ENCODE data around the gene CEP350. TPM values are rescaled to one million over a fixed set of nuclear protein-coding genes. Genes with fewer than 3 reads are reported as not detected.
"Not testable (repeated sequence)": the region's sequence is repeated elsewhere in the genome, so short reads cannot be mapped to it uniquely, and the experiment has no call there.

Gene CEP350
- total and polyA plus RNA-seq, 12 donors = 4.1 to 71.4 (median 42.4) TPM

- H3K27ac ChIP-seq = peak overlapping the region in 2 of 5 donors; percentile 95 to 98
- H3K27me3 ChIP-seq = no peaks in the 10 kb centered on the region
- no peak for TF ChIP-seq CTCF (IDR thresholded peaks at IDR 0.05)
- no peak for TF ChIP-seq POLR2A (IDR thresholded peaks at IDR 0.05)
- intact Hi-C loops (cut with DNase I) = loop anchor here in 1 of 2 donors (10.0 kb wide), 1 partner anchor 71 kb away; the partner anchor contains the start of gene TOR1AIP1
- 0 to 3% (median 1%) methylated on average over 3 of the region's 3 CpGs for WGBS, 4 donors
- H3K4me1 ChIP-seq (replicated peaks in 1 of 2) = peaks cover 4 to 41% of the 10 kb centered on the region in 2 donors
- H3K9me3 ChIP-seq (replicated peaks in 1 of 3) = no peaks in the 10 kb centered on the region
- no peaks in the 10 kb centered on the region for H3K36me3 ChIP-seq (replicated peaks in 1 of 2)
- no peak for DNase-seq
- H3K4me3 ChIP-seq = peak overlapping the region in 3 of 4 donors; percentile 93 to 98 (median 98)
Observed at GRCh38 chr1:179955731-179956130, 1.1 kb downstream of the CEP350 start.

GRCh38 chr1:179958359-179958758 lies 3.7 kb downstream of the CEP350 start:
- TF ChIP-seq CTCF (IDR thresholded peaks at IDR 0.05) (no peak), POLR2A (IDR thresholded peaks at IDR 0.05) (no peak)
- no peak for DNase-seq
- intact Hi-C loops (cut with DNase I) = loop anchor here in 1 of 2 donors (10.0 kb wide), 1 partner anchor 74 kb away; the partner anchor contains the start of gene TOR1AIP1
- H3K9me3 ChIP-seq (replicated peaks in 1 of 3) = no peaks in the 10 kb centered on the region
- H3K27me3 ChIP-seq = no peaks in the 10 kb centered on the region
- no peak overlapping the region for H3K27ac ChIP-seq
- peaks cover 4 to 40% of the 10 kb centered on the region in 2 donors for H3K4me1 ChIP-seq (replicated peaks in 1 of 2)
- H3K4me3 ChIP-seq = no peak overlapping the region
- WGBS, 4 donors = 92 to 95% (median 93%) methylated on average over 3 of the region's 3 CpGs
- H3K36me3 ChIP-seq (replicated peaks in 1 of 2) = no peaks in the 10 kb centered on the region

GRCh38 chr1:179962168-179962567 lies 7.6 kb downstream of the CEP350 start:
- DNase-seq; H3K4me3 ChIP-seq; intact Hi-C loops (cut with DNase I); H3K36me3 ChIP-seq (replicated peaks in 1 of 2); H3K27ac ChIP-seq; H3K9me3 ChIP-seq (replicated peaks in 1 of 3); H3K27me3 ChIP-seq: not testable (repeated sequence)
- H3K4me1 ChIP-seq (replicated peaks in 1 of 2) = peaks cover 0 to 38% of the 10 kb centered on the region in 2 donors
- 97 to 99% (median 99%) methylated on average over 8 of the region's 8 CpGs for WGBS, 4 donors

- no peak overlapping the region for H3K27ac ChIP-seq
- no peak overlapping the region for H3K4me3 ChIP-seq
- H3K4me1 ChIP-seq (replicated peaks in 1 of 2) = peaks cover 26 to 56% of the 10 kb centered on the region in 2 donors
- no peaks in the 10 kb centered on the region for H3K27me3 ChIP-seq
- H3K36me3 ChIP-seq (replicated peaks in 1 of 2) = no peaks in the 10 kb centered on the region
- no peak for TF ChIP-seq POLR2A (IDR thresholded peaks at IDR 0.05)
- no peak for TF ChIP-seq CTCF (IDR thresholded peaks at IDR 0.05)
- no peak for DNase-seq
- H3K9me3 ChIP-seq (replicated peaks in 1 of 3) = no peaks in the 10 kb centered on the region
- intact Hi-C loops (cut with DNase I) = no loop called here
Observed at GRCh38 chr1:179966551-179966950, 11.9 kb downstream of the CEP350 start.

- no peaks in the 10 kb centered on the region for H3K27me3 ChIP-seq
- peak overlapping the region in 2 of 5 donors; percentile 60 to 74 for H3K27ac ChIP-seq
- no peak for DNase-seq
- H3K4me1 ChIP-seq (replicated peaks in 1 of 2) = peaks cover 32 to 70% of the 10 kb centered on the region in 2 donors
- H3K9me3 ChIP-seq (replicated peaks in 1 of 3) = no peaks in the 10 kb centered on the region
- H3K36me3 ChIP-seq (replicated peaks in 1 of 2) = no peaks in the 10 kb centered on the region
- H3K4me3 ChIP-seq = peak overlapping the region in 1 of 4 donors; percentile 6
- WGBS, 4 donors = 92 to 94% (median 93%) methylated on average over 6 of the region's 6 CpGs
- intact Hi-C loops (cut with DNase I) = no loop called here
- no peak for TF ChIP-seq CTCF (IDR thresholded peaks at IDR 0.05)
- TF ChIP-seq POLR2A (IDR thresholded peaks at IDR 0.05) = no peak
Observed at GRCh38 chr1:179968284-179968993, 13.8 kb downstream of the CEP350 start.

Measured in adrenal gland (tissue), 12 donors.